Activated B cell treated with CpG ODN at 0.5 μM for 24 hours (primary cell): ENCODE data around the gene PRCC. TPM values are rescaled to one million over a fixed set of nuclear protein-coding genes. Genes with fewer than 3 reads are reported as not detected.
A peak's percentile ranks its signal among the peaks of the same experiment; 100 is the strongest.

ENCODE experiments used
- ATAC-seq: fragments of 200-7000 bp; cut with Tn5 transposase; one replicate; pipeline ENCODE4 v1.10.0; 2021; ENCODE audit warnings: low read depth, mild to moderate bottlenecking, moderate library complexity
- CTCF ChIA-PET: fragments of 350-600 bp; sonication (Branson Sonifier 250); formaldehyde crosslinking; loops from one replicate; lab custom pipeline; 2021; ENCODE audit warnings: antibody characterized with exemption; lab: Charles Lee
- POLR2A ChIA-PET: fragments of 350-600 bp; sonication (Branson Sonifier 250); formaldehyde crosslinking; loops from one replicate; lab custom pipeline; 2021; ENCODE audit warnings: antibody characterized with exemption; lab: Charles Lee
- DNase-seq: peaks from one replicate; pipeline ENCODE4 v3.0.0; 2022
- H3K27ac Mint-ChIP-seq: one replicate; pipeline ENCODE4 v1.8.0; 2020; ENCODE audit warnings: mixed read lengths
- H3K27me3 Mint-ChIP-seq: one replicate; pipeline ENCODE4 v1.8.0; 2021; ENCODE audit warnings: mixed read lengths
- H3K36me3 Mint-ChIP-seq: one replicate; pipeline ENCODE4 v1.8.0; 2021; ENCODE audit warnings: low read depth, mixed read lengths
- H3K4me1 Mint-ChIP-seq: one replicate; pipeline ENCODE4 v1.8.0; 2021; ENCODE audit warnings: mixed read lengths
- H3K4me3 Mint-ChIP-seq: one replicate; pipeline ENCODE4 v1.8.0; 2020; ENCODE audit warnings: mild to moderate bottlenecking, mixed read lengths
- H3K9me3 Mint-ChIP-seq: one replicate; pipeline ENCODE4 v1.8.0; 2020; ENCODE audit warnings: mixed read lengths
- CTCF ChIP-seq: fragments of 200-600 bp; IDR thresholded peaks from one replicate; pipeline ENCODE4 v1.8.0; 2022; ENCODE audit warnings: antibody characterized with exemption, mild to moderate bottlenecking
- intact Hi-C: fragments of 100-400 bp; cut with micrococcal nuclease; formaldehyde crosslinking; loops from one replicate; pipeline ENCODE4 v1.15.1; 2024
- total RNA-seq: library from RNA; stranded (reverse); gene quantifications from 2 replicates; pipeline ENCODE4 v1.2.3, GENCODE V29; 2022

Gene PRCC
- total RNA-seq, 1 donor from 2014 or later, result 81.4 TPM

DNA sequence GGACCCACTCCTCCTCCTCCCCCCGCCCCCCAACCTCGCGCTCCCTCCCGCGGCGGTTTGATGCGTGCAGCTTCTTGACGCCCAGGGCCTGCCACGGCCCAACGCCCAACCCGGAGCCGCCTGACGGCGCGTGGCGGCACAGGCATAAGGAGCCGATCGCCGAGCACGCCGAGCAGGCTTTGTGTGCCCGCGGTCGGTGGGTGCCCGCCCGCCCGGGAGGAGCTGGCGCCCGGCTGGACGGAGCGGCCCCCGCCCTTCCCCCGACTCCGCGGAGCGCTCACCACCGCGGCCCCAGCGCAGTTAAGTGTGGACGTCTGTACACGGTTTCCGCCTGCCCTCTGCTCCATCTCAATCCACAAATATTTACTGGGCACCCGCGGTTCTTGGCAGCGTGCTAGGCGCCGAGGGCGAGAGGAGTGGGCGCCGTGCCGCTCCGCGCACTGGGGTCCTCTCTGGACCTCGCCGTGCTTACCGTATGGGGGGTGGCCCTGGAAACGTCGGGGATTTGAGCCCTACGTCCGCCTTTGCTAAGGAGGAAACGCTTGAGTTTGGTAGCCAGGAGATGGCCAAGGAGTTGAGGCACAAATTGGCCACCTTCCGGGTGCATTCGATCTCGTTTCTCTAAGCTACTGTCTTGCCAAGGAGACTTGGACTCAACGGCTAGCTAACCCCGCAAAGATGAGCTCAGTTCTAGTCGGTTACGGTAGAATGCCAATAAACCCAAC lies 15.4 kb upstream of the PRCC start:
- ATAC-seq (peak; percentile 85), DNase-seq (peak; percentile 89)
- Mint-ChIP-seq H3K27me3 (no peaks in the 10 kb centered on the region), H3K27ac (peak overlapping the region; percentile 92), H3K4me1 (peaks cover 62% of the 10 kb centered on the region), H3K4me3 (peak overlapping the region; percentile 93), H3K9me3 (no peaks in the 10 kb centered on the region), H3K36me3 (peaks cover 4% of the 10 kb centered on the region)
- POLR2A ChIA-PET, result interaction anchor here (0.5 to 4.1 kb wide), 22 partner anchors 9 to 1287 kb away, joined by 3 to 91 read pairs (median 7); partner anchors contain the start of genes CRABP2, ISG20L2, MEF2D and METTL25B
- intact Hi-C loops, result loop anchor here (1.0 to 5.0 kb wide), 5 partner anchors 11 to 295 kb away; partner anchors contain the start of genes ISG20L2, METTL25B, MRPL24 and PRCC
- TF ChIP-seq CTCF, result no peak
- CTCF ChIA-PET, result interaction anchor here (1.3 to 2.3 kb wide), 5 partner anchors 11 to 62 kb away, joined by 3 to 16 read pairs (median 7); partner anchors contain the start of genes ISG20L2, METTL25B and MRPL24

- intact Hi-C loops, result loop anchor here (5.0 kb wide), 1 partner anchor 296 kb away; no protein-coding TSS in a partner anchor
- Mint-ChIP-seq H3K4me1 (peaks cover 53% of the 10 kb centered on the region), H3K9me3 (no peaks in the 10 kb centered on the region), H3K36me3 (peaks cover 4% of the 10 kb centered on the region), H3K27me3 (no peaks in the 10 kb centered on the region), H3K4me3 (peak overlapping the region; percentile 93), H3K27ac (peak overlapping the region; percentile 67)
- ChIA-PET POLR2A (interaction anchor here (0.5 to 4.1 kb wide), 9 partner anchors 8 to 252 kb away, joined by 3 to 91 read pairs (median 10); partner anchors contain the start of genes CRABP2, ISG20L2, MEF2D and METTL25B), CTCF (interaction anchor here (1.8 to 2.3 kb wide), 3 partner anchors 12 to 64 kb away, joined by 7 to 16 read pairs (median 7); partner anchors contain the start of genes ISG20L2, METTL25B and MRPL24)
- ATAC-seq (no peak), DNase-seq (no peak)
- no peak for TF ChIP-seq CTCF
Observed at GRCh38 chr1:156752843-156753482, 14.4 kb upstream of the PRCC start.

DNA sequence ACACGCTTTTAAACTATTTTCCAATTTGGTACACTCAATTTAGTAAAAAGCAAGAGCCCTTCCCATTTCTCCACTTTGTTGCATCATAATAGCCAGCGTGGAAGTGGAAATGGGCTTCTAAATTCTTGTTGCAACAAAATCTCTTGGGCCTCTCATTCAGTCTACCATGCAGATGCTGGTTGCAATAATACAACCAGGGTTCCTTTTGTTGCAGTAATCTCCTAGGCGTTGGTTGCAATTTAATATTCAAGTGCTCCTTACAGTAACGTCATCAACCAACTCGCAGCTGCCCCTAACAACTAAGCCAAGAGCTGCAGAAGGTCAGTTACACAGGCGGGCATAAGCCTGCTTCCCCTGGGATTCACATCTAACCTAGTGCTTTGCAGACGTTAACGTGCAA lies 13.1 kb upstream of the PRCC start:
- Mint-ChIP-seq H3K36me3 (peaks cover 4% of the 10 kb centered on the region), H3K27me3 (no peaks in the 10 kb centered on the region), H3K4me1 (peaks cover 41% of the 10 kb centered on the region), H3K4me3 (no peak overlapping the region), H3K9me3 (no peaks in the 10 kb centered on the region), H3K27ac (no peak overlapping the region)
- ChIA-PET CTCF (no interaction called here), POLR2A (interaction anchor here (1.1 kb wide), 1 partner anchor 12 kb away, joined by 3 read pairs; no protein-coding TSS in a partner anchor)
- no peak for DNase-seq
- no peak for TF ChIP-seq CTCF
- no peak for ATAC-seq
- intact Hi-C loops, result loop anchor here (5.0 kb wide), 1 partner anchor 297 kb away; no protein-coding TSS in a partner anchor

GRCh38 chr1:156755527-156755950 lies 11.8 kb upstream of the PRCC start:
- ChIA-PET POLR2A (interaction anchor here (1.3 to 1.5 kb wide), 2 partner anchors 11 to 13 kb away, joined by 4 read pairs; partner anchors contain the start of gene PRCC), CTCF (interaction anchor here (1.9 kb wide), 1 partner anchor 29 kb away, joined by 9 read pairs; no protein-coding TSS in a partner anchor)
- Mint-ChIP-seq H3K4me1 (peaks cover 28% of the 10 kb centered on the region), H3K9me3 (no peaks in the 10 kb centered on the region), H3K27ac (no peak overlapping the region), H3K36me3 (peaks cover 1% of the 10 kb centered on the region), H3K4me3 (no peak overlapping the region), H3K27me3 (no peaks in the 10 kb centered on the region)
- intact Hi-C loops, result no loop called here
- no peak for DNase-seq
- TF ChIP-seq CTCF, result no peak
- no peak for ATAC-seq
